H1 (cell line): ENCODE data around the gene CPT2.

Experiments
- CTCF ChIP-seq, 3 experiments: IDR thresholded peaks; 1 replicate in 2 of 3; 2 replicates in 1 of 3; pipeline versions ENCODE4 v1.5.1 to v1.6.1; 2011; ENCODE audit warnings: low read length in 3 of 3, mild to moderate bottlenecking in 3 of 3, inconsistent platforms in 2 of 3, low read depth in 1 of 3, moderate library complexity in 1 of 3; ENCODE audit not compliant: insufficient read depth in 1 of 3; ENCODE audit errors: control extremely low read depth in 1 of 3
- EZH2 ChIP-seq: fragments of 200-600 bp; sonication (generic); IDR thresholded peaks from 2 replicates; pipeline ENCODE4 v1.7.1; 2012; ENCODE audit warnings: low read depth, mild to moderate bottlenecking, moderate library complexity, low read length, inconsistent platforms; ENCODE audit not compliant: severe bottlenecking
- GABPA ChIP-seq: IDR thresholded peaks from 2 replicates; pipeline ENCODE4 v1.6.1; 2011; ENCODE audit warnings: mild to moderate bottlenecking, low read length, moderate library complexity, borderline replicate concordance; ENCODE audit not compliant: insufficient read depth
- POLR2AphosphoS5 ChIP-seq: IDR thresholded peaks from 2 replicates; pipeline ENCODE4 v1.6.1; 2011; ENCODE audit warnings: low read depth, low read length
- YY1 ChIP-seq: IDR thresholded peaks from 2 replicates; pipeline ENCODE4 v1.6.1; 2011; ENCODE audit warnings: low read depth, mild to moderate bottlenecking, low read length
- TF ChIP-seq, protein P1 (sequence below): IDR thresholded peaks from 2 replicates; pipeline ENCODE4 v1.6.1; 2011; ENCODE audit warnings: low read depth, mild to moderate bottlenecking, low read length; ENCODE audit not compliant: insufficient read depth

DNA sequence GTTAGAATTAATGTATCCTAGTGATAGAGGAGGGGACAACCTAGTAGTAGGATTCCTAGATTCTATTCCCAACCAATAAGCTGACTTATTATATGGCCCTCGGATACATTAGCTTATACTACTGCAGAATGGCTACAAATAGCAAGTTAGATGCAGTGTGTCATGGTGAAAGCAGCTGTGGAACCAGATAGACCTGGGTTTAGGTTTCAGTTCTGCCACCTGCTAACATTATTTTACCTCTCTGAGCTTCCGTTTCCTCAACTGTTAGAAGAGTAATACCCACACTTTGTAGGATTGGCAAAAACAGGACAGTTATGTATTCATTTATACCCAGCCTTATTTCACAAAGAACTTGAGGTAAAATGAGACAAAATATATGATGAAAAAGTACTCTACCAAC, 63.3 kb downstream of the CPT2 start:
- no peak for TF ChIP-seq POLR2AphosphoS5
- no peak for TF ChIP-seq EZH2
- TF ChIP-seq YY1: no peak
- no peak for TF ChIP-seq CTCF (IDR thresholded peaks at IDR 0.05; ENCODE audit: control extremely low read depth in 1 of 3, insufficient read depth in 1 of 3, low read depth in 1 of 3, low read length in 3 of 3)
- TF ChIP-seq GABPA: no peak
- TF ChIP-seq, protein P1, sequence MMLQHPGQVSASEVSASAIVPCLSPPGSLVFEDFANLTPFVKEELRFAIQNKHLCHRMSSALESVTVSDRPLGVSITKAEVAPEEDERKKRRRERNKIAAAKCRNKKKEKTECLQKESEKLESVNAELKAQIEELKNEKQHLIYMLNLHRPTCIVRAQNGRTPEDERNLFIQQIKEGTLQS: no peak
